GM21360 (cell line): ENCODE data around the gene HSPG2.

ENCODE experiments used
- ATAC-seq: cut with Tn5 transposase; IDR thresholded peaks from one replicate; pipeline ENCODE4 v1.9.1; 2021; ENCODE audit warnings: mild to moderate bottlenecking, moderate library complexity; ENCODE audit not compliant: unreplicated experiment

HSPG2 gene

GRCh38 chr1:21774835-21775549 is 162.1 kb downstream of the HSPG2 start:
- ATAC-seq: no peak

- no peak for ATAC-seq
Observed at GRCh38 chr1:21773585-21773984, 163.5 kb downstream of the HSPG2 start.
